Daoy (cell line): Measurements from ENCODE around the gene PRR19. TPM values are rescaled to one million over a fixed set of nuclear protein-coding genes. Genes with fewer than 3 reads are reported as not detected.

Source experiments
- DNase-seq: peaks from one replicate; pipeline ENCODE4 v3.0.0-alpha.2; 2015; ENCODE audit warnings: low read depth
- total RNA-seq: library from RNA; depleted of rRNA; stranded (reverse); fragments of >200 nt; shearing (Covaris generic); gene quantifications from 2 replicates; pipeline ENCODE4 v1.2.3, GENCODE V29; 2014; rRNA removed

The PRR19 gene
- total RNA-seq, 1 experiment from 2014 or later = 2.2 TPM

DNA sequence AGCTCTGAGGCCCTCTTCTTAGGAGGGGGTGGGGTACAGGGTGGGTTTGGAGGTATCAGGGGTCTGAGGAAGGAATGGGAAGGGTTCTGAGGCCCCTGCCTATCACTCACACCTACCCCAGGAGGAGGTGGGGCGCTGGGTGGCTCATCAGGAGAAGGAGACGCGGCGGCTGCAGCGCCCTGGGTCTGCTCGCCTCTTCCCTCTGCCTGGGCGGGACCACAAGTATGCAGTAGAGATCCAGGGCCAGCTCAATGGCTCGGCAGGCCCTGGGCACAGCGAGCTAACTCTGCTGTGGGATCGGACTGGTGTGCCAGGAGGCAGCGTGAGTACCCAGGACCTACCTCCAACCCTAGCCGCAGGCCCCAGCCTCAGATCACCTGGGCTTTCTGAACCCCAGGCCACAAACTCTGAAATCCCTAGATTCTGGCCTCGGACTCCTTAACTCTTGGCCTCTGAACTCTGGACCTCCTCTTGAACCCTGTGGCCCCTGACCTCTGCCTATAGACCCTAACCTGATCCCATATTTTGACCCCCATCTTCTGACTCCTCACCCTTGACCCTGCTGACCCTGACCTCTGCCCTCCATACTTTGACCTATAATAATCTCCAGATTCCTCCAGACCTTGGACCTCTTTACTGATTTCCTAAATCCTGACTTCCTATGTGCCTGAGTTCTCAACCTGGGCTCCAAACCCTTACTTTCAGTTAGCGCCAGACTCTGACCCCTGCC, 47.6 kb downstream of the PRR19 start:
- DNase-seq = no peak

GRCh38 chr19:42350417-42350816, 48.5 kb downstream of the PRR19 start:
- no peak for DNase-seq

GRCh38 chr19:42351079-42351735, 49.3 kb downstream of the PRR19 start:
- no peak for DNase-seq

DNA sequence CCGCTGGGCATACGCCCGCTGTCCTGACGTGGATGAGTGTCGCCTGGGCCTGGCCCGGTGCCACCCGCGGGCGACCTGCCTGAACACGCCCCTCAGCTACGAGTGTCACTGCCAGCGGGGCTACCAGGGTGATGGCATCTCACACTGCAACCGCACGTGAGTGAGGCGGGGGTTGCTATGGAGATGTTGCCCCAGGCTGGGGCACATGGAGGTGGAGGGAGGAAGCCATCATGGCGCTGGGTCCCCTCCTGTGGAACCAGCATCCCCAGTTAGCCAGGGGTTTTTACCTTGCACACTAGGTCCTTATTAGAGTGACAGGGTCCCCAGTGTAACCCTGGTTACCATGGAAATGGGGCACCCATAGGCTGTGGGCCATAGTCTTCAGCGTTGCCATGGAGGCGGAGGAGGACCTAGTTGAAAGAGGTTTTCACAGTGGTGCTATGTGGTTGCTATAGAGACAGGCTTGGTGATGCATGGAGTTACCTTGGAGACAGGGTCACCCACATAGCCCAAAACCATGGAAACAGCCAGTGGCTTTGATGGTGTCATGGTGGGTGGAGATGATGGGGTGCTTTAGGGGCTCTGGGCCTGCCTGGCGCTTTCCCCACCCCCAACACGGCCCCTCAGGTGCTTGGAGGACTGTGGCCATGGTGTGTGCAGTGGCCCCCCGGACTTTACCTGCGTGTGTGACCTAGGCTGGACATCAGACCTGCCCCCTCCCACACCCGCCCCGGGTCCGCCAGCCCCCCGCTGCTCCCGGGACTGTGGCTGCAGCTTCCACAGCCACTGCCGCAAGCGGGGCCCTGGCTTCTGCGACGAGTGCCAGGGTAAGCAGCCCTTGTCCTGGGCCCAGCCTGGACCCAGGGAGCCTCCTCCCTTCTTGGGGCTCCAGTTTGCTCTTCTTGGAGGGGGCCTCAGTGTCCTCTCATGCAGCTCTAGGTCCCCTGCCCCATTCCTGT, 50.6 kb downstream of the PRR19 start:
- no peak for DNase-seq

GRCh38 chr19:42353341-42354015, 51.5 kb downstream of the PRR19 start:
- no peak for DNase-seq

GRCh38 chr19:42355896-42356295, 54.0 kb downstream of the PRR19 start:
- no peak for DNase-seq

- no peak for DNase-seq
These were observed 54.8 kb downstream of the PRR19 start for GRCh38 chr19:42356686-42357085.

DNA sequence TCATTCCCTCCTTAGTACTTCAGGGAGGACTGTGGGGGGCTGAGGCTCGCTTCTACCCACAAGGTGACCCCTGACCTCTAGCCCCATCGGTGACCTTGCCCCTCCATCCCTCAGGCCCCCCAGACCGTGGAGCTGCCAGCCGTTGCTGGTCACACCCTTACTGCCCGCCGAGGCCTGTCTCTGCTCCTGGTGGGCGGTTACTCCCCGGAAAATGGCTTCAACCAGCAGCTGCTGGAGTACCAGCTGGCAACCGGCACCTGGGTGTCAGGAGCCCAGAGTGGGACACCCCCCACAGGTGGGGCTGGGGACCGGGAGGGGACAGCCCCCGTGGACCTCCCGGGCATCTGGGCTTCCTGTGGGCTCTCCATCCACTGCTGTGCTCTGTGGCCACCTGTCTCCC, 55.4 kb downstream of the PRR19 start:
- no peak for DNase-seq

Other genes with a start within 250 kb of the PRR19 start
- gene GRIK5, start 231.9 kb upstream of the PRR19 start, total RNA-seq = 0.42 and 0.57 TPM in 2 replicates
- gene ZNF574, start 226.0 kb upstream of the PRR19 start, total RNA-seq = 18.5 and 19.3 TPM in 2 replicates
- 0.69 and 3.1 TPM in 2 replicates for gene POU2F2, start 169.7 kb upstream of the PRR19 start, total RNA-seq
- 33.7 and 39.0 TPM in 2 replicates for gene DEDD2, start 84.5 kb upstream of the PRR19 start, total RNA-seq
- gene ZNF526, start 81.8 kb upstream of the PRR19 start, total RNA-seq = 4.3 and 9.1 TPM in 2 replicates
- 31.1 and 44.7 TPM in 2 replicates for gene GSK3A, start 59.5 kb upstream of the PRR19 start, total RNA-seq
- 23.8 and 30.8 TPM in 2 replicates for gene ERF, start 47.0 kb upstream of the PRR19 start, total RNA-seq
- gene CIC, start 32.9 kb upstream of the PRR19 start, total RNA-seq = 8.1 and 17.4 TPM in 2 replicates
- 54.7 and 75.0 TPM in 2 replicates for gene PAFAH1B3, start 492 bp downstream of the PRR19 start, total RNA-seq
- 0.30 and 0.51 TPM in 2 replicates for gene TMEM145, start 11.2 kb downstream of the PRR19 start, total RNA-seq
- gene MEGF8, start 23.5 kb downstream of the PRR19 start, total RNA-seq = 11.0 and 11.6 TPM in 2 replicates
- gene CNFN, start 88.2 kb downstream of the PRR19 start, total RNA-seq = 2.0 and 5.8 TPM in 2 replicates
- gene LIPE, start 125.3 kb downstream of the PRR19 start, total RNA-seq = 6.7 and 7.4 TPM in 2 replicates
- not detected in 2 replicates for gene CXCL17, start 140.8 kb downstream of the PRR19 start, total RNA-seq
- 0.17 TPM in 1 of 2 replicates, not detected in the other for gene CEACAM1, start 226.3 kb downstream of the PRR19 start, total RNA-seq